Neuronal stem cell (in vitro differentiated cells): Measurements from ENCODE around the gene ESYT2.
A peak's percentile ranks its signal among the peaks of the same experiment; 100 is the strongest.

Source experiments
- DNase-seq: peaks from one replicate; pipeline ENCODE4 v3.0.0-alpha.2; 2013; ENCODE audit warnings: low spot score
- H2AFZ ChIP-seq: one replicate; pipeline ENCODE4 v1.6.1; 2013; ENCODE audit warnings: mild to moderate bottlenecking, low read length, inconsistent platforms
- H2AK5ac ChIP-seq: 2 replicates; pipeline ENCODE4 v1.6.1; 2013; ENCODE audit warnings: low read depth, mild to moderate bottlenecking, inconsistent platforms, low read length, moderate library complexity, mixed read lengths
- H2BK120ac ChIP-seq: 2 replicates; pipeline ENCODE4 v1.6.1; 2013; ENCODE audit warnings: low read depth, mild to moderate bottlenecking, inconsistent platforms, low read length, moderate library complexity, mixed read lengths
- H2BK12ac ChIP-seq: one replicate; pipeline ENCODE4 v1.6.1; 2013; ENCODE audit warnings: low read length, inconsistent platforms
- H2BK15ac ChIP-seq: 2 replicates; pipeline ENCODE4 v1.6.1; 2013; ENCODE audit warnings: mild to moderate bottlenecking, low read length, inconsistent platforms, mixed read lengths
- H2BK5ac ChIP-seq: one replicate; pipeline ENCODE4 v1.6.1; 2013; ENCODE audit warnings: inconsistent platforms, mild to moderate bottlenecking, low read length, moderate library complexity
- H3K14ac ChIP-seq: one replicate; pipeline ENCODE4 v1.6.1; 2013; ENCODE audit warnings: low read length, inconsistent platforms
- H3K18ac ChIP-seq: 2 replicates; pipeline ENCODE4 v1.6.1; 2013; ENCODE audit warnings: low read length, inconsistent platforms
- H3K23ac ChIP-seq: 2 replicates; pipeline ENCODE4 v1.6.1; 2013; ENCODE audit warnings: low read depth, mild to moderate bottlenecking, mixed read lengths, low read length, inconsistent platforms; ENCODE audit not compliant: poor library complexity
- H3K27ac ChIP-seq: replicated peaks from 3 replicates; pipeline ENCODE4 v1.5.1; 2013; ENCODE audit warnings: low read length, inconsistent platforms
- H3K27me3 ChIP-seq, 3 experiments: 2 replicates each; pipeline ENCODE4 v1.6.1; 2013; ENCODE audit warnings: low read length in 3 of 3, mild to moderate bottlenecking in 2 of 3, inconsistent platforms in 1 of 3, low read depth in 1 of 3, mixed read lengths in 1 of 3, moderate library complexity in 1 of 3; ENCODE audit not compliant: control insufficient read depth in 3 of 3, insufficient read depth in 3 of 3
- H3K36me3 ChIP-seq, 2 donors: replicated peaks in 1 of 2; 2 replicates each; pipeline ENCODE4 v1.6.1; 2013; ENCODE audit warnings: low read length in 2 of 2; ENCODE audit not compliant: control insufficient read depth in 2 of 2, insufficient read depth in 2 of 2
- H3K4ac ChIP-seq: 2 replicates; pipeline ENCODE4 v1.6.1; 2013; ENCODE audit warnings: inconsistent platforms, mild to moderate bottlenecking, low read length, moderate library complexity
- H3K4me1 ChIP-seq, 2 donors: 1 replicate in 1 of 2; 2 replicates in 1 of 2; pipeline ENCODE4 v1.6.1; 2013; ENCODE audit warnings: low read length in 2 of 2, low read depth in 1 of 2; ENCODE audit not compliant: control insufficient read depth in 2 of 2, insufficient read depth in 1 of 2
- H3K4me2 ChIP-seq: one replicate; pipeline ENCODE4 v1.6.1; 2013; ENCODE audit warnings: mild to moderate bottlenecking, low read length, inconsistent platforms; ENCODE audit not compliant: insufficient read depth, poor library complexity, severe bottlenecking
- H3K4me3 ChIP-seq, 2 donors: 2 replicates each; pipeline ENCODE4 v1.5.1; 2013; ENCODE audit warnings: low read length in 2 of 2, mild to moderate bottlenecking in 2 of 2, inconsistent platforms in 1 of 2, moderate library complexity in 1 of 2
- H3K79me1 ChIP-seq: one replicate; pipeline ENCODE4 v1.6.1; 2013; ENCODE audit warnings: low read depth, mild to moderate bottlenecking, inconsistent platforms, low read length, moderate library complexity
- H3K9ac ChIP-seq: one replicate; pipeline ENCODE4 v1.6.1; 2013; ENCODE audit warnings: mild to moderate bottlenecking, low read depth, low read length, inconsistent platforms; ENCODE audit not compliant: poor library complexity
- H3K9me3 ChIP-seq, 2 donors: replicated peaks in 1 of 2; 2 replicates each; pipeline versions ENCODE3 to v1.6.1; 2013; ENCODE audit warnings: low read length in 2 of 2, mild to moderate bottlenecking in 2 of 2, inconsistent platforms in 1 of 2, low read depth in 1 of 2, mixed read lengths in 1 of 2, moderate library complexity in 1 of 2; ENCODE audit not compliant: control insufficient read depth in 2 of 2, insufficient read depth in 1 of 2
- H4K8ac ChIP-seq: one replicate; pipeline ENCODE4 v1.6.1; 2013; ENCODE audit warnings: low read depth, mild to moderate bottlenecking, inconsistent platforms, low read length, moderate library complexity
- H4K91ac ChIP-seq: one replicate; pipeline ENCODE4 v1.6.1; 2013; ENCODE audit warnings: low read length, low read depth, mild to moderate bottlenecking, inconsistent platforms; ENCODE audit not compliant: poor library complexity
- WGBS, 2 donors: extraction: QIAGEN DNeasy Blood & Tissue Kit; methylation state at CpG; one replicate each; pipeline ENCODE4 v1.1.7; 2013; ENCODE audit warnings: missing lambda C conversion rate in 2 of 2, mixed read lengths in 1 of 2; ENCODE audit not compliant: insufficient read length in 2 of 2, insufficient replicate concordance in 1 of 2; ENCODE audit errors: extremely low coverage in 2 of 2; 5-methylcytosine and 5-hydroxymethylcytosine counted together

The ESYT2 gene

GRCh38 chr7:158832994-158833393 lies 3.7 kb upstream of the ESYT2 start:
- Histone ChIP-seq H2BK5ac (no peak overlapping the region), H3K9me3 (peaks cover 0 to 5% of the 10 kb centered on the region in 2 donors), H3K4me1 (peaks cover 2 to 5% of the 10 kb centered on the region in 2 donors), H4K91ac (no peak overlapping the region), H2BK120ac (no peak overlapping the region), H2BK12ac (no peak overlapping the region), H2AK5ac (no peak overlapping the region), H3K23ac (no peak overlapping the region), H2BK15ac (no peak overlapping the region), H3K14ac (no peak overlapping the region), H3K79me1 (peaks cover 6% of the 10 kb centered on the region), H4K8ac (no peak overlapping the region), H3K27me3 (peaks cover 0 to 4% (median 2%) of the 10 kb centered on the region in 3 experiments), H3K27ac (no peak overlapping the region), H2AFZ (no peak overlapping the region), H3K4me2 (no peak overlapping the region), H3K4me3 (no peak overlapping the region), H3K9ac (no peak overlapping the region), H3K4ac (no peak overlapping the region), H3K18ac (no peak overlapping the region), H3K36me3 (no peaks in the 10 kb centered on the region)
- DNase-seq = no peak
- no CpG with 5 or more reads among the region's 3 CpGs for WGBS, 2 donors

GRCh38 chr7:158831738-158832091 lies 2.4 kb upstream of the ESYT2 start:
- Histone ChIP-seq H3K23ac (no peak overlapping the region), H3K4me2 (no peak overlapping the region), H4K8ac (no peak overlapping the region), H3K4ac (no peak overlapping the region), H3K36me3 (no peaks in the 10 kb centered on the region), H3K4me1 (peaks cover 6 to 11% of the 10 kb centered on the region in 2 donors), H2BK120ac (no peak overlapping the region), H2BK5ac (no peak overlapping the region), H3K9ac (no peak overlapping the region), H3K14ac (no peak overlapping the region), H3K27ac (no peak overlapping the region), H4K91ac (no peak overlapping the region), H2AFZ (no peak overlapping the region), H2BK15ac (no peak overlapping the region), H3K9me3 (no peaks in the 10 kb centered on the region), H2AK5ac (no peak overlapping the region), H3K18ac (no peak overlapping the region), H3K27me3 (peaks cover 0 to 4% (median 2%) of the 10 kb centered on the region in 3 experiments), H3K79me1 (peaks cover 8% of the 10 kb centered on the region), H3K4me3 (no peak overlapping the region), H2BK12ac (no peak overlapping the region)
- no CpG with 5 or more reads among the region's 6 CpGs for WGBS, 2 donors
- DNase-seq = no peak

GRCh38 chr7:158830211-158830723 lies 958 bp upstream of the ESYT2 start:
- Histone ChIP-seq H2AFZ (peak overlapping the region; percentile 98), H3K4me3 (peak overlapping the region; percentile 70 to 100), H3K23ac (peak overlapping the region; percentile 98), H3K36me3 (peaks cover 0 to 2% of the 10 kb centered on the region in 2 donors), H3K4ac (peak overlapping the region; percentile 37), H3K27me3 (peaks cover 0 to 4% (median 2%) of the 10 kb centered on the region in 3 experiments), H3K4me1 (peaks cover 6 to 11% of the 10 kb centered on the region in 2 donors), H4K8ac (no peak overlapping the region), H3K14ac (peak overlapping the region; percentile 82), H3K27ac (peak overlapping the region; percentile 59), H2BK12ac (no peak overlapping the region), H3K4me2 (peak overlapping the region; percentile 91), H3K9ac (peak overlapping the region; percentile 83), H2BK120ac (no peak overlapping the region), H3K79me1 (peaks cover 8% of the 10 kb centered on the region), H3K9me3 (no peaks in the 10 kb centered on the region), H2BK15ac (peak overlapping the region; percentile 71), H4K91ac (no peak overlapping the region), H3K18ac (peak overlapping the region; percentile 100), H2BK5ac (peak overlapping the region; percentile 42), H2AK5ac (peak overlapping the region; percentile 63)
- DNase-seq = no peak
- WGBS, 2 donors = no CpG with 5 or more reads among the region's 14 CpGs

GRCh38 chr7:158829021-158829341 lies 328 bp downstream of the ESYT2 start:
- peak overlapping the region; percentile 87 for H2BK5ac ChIP-seq
- H3K36me3 ChIP-seq = peaks cover 0 to 2% of the 10 kb centered on the region in 2 donors
- H3K9me3 ChIP-seq = no peaks in the 10 kb centered on the region
- peaks cover 6 to 11% of the 10 kb centered on the region in 2 donors for H3K4me1 ChIP-seq
- WGBS, 2 donors = no CpG with 5 or more reads among the region's 38 CpGs
- peaks cover 0 to 4% (median 2%) of the 10 kb centered on the region in 3 experiments for H3K27me3 ChIP-seq
- peak overlapping the region; percentile 51 for H2AK5ac ChIP-seq
- H3K4ac ChIP-seq = no peak overlapping the region
- peak overlapping the region; percentile 3 for H2BK12ac ChIP-seq
- peak overlapping the region; percentile 99 for H3K14ac ChIP-seq
- peak overlapping the region; percentile 91 for H3K4me2 ChIP-seq
- peak overlapping the region; percentile 70 to 100 for H3K4me3 ChIP-seq
- peak; percentile 51 for DNase-seq
- peak overlapping the region; percentile 97 for H3K9ac ChIP-seq
- H3K18ac ChIP-seq = peak overlapping the region; percentile 92
- H3K79me1 ChIP-seq = peaks cover 8% of the 10 kb centered on the region
- H2AFZ ChIP-seq = peak overlapping the region; percentile 98
- H4K91ac ChIP-seq = no peak overlapping the region
- H2BK15ac ChIP-seq = peak overlapping the region; percentile 35
- peak overlapping the region; percentile 100 for H3K23ac ChIP-seq
- H3K27ac ChIP-seq = peak overlapping the region; percentile 75
- no peak overlapping the region for H2BK120ac ChIP-seq
- no peak overlapping the region for H4K8ac ChIP-seq
